ENCODE data around the gene ST7L.

DNA sequence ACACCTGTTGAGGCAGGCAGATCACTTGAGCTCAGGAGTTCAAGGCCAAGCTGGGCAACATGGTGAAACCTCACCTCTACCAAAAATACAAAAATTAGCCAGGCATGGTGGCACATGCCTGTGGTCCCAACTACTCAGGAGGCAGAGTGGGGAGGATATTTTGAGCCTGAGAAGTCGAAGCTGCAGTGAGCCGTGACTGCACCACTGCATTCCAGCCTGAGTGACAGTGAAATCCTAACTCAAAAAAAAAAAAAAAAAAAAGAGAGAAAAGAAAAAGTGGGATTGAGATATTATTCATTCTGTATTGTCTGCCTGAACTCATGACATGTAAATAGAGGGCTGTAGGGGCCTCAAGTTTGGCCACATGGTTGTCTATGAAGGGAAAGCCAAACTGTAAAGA, 72.9 kb downstream of the ST7L start:
- TF ChIP-seq, protein P1, sequence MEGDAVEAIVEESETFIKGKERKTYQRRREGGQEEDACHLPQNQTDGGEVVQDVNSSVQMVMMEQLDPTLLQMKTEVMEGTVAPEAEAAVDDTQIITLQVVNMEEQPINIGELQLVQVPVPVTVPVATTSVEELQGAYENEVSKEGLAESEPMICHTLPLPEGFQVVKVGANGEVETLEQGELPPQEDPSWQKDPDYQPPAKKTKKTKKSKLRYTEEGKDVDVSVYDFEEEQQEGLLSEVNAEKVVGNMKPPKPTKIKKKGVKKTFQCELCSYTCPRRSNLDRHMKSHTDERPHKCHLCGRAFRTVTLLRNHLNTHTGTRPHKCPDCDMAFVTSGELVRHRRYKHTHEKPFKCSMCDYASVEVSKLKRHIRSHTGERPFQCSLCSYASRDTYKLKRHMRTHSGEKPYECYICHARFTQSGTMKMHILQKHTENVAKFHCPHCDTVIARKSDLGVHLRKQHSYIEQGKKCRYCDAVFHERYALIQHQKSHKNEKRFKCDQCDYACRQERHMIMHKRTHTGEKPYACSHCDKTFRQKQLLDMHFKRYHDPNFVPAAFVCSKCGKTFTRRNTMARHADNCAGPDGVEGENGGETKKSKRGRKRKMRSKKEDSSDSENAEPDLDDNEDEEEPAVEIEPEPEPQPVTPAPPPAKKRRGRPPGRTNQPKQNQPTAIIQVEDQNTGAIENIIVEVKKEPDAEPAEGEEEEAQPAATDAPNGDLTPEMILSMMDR (IDR thresholded peaks at IDR 0.05; ENCODE audit: borderline replicate concordance, extremely low read depth, low read length, poor library complexity, severe bottlenecking): no peak
- no peak for TF ChIP-seq EZH2 (IDR thresholded peaks at IDR 0.05; ENCODE audit: borderline replicate concordance, low read depth, low read length, severe bottlenecking)
